K562 (cell line): ENCODE data around the gene CLSTN1. TPM values are rescaled to one million over a fixed set of nuclear protein-coding genes. Genes with fewer than 3 reads are reported as not detected.
A peak's percentile ranks its signal among the peaks of the same experiment; 100 is the strongest.

Experiments used
- E2F3 ChIP-seq: fragments of 250-450 bp; sonication (Bioruptor Pico); IDR thresholded peaks from 2 replicates; pipeline ENCODE4 v1.4.0; 2020; ENCODE audit warnings: mild to moderate bottlenecking
- E2F8 ChIP-seq: fragments of 450-650 bp; IDR thresholded peaks from 2 replicates; pipeline ENCODE4 v1.7.1; 2018; ENCODE audit warnings: mild to moderate bottlenecking, low read depth; ENCODE audit not compliant: partially characterized antibody
- ETV6 ChIP-seq, 3 experiments: fragments of 150-350 bp in 1 of 3; sonication (generic) in 1 of 3; formaldehyde crosslinking in 1 of 3; IDR thresholded peaks; 2 replicates each; pipeline versions ENCODE4 v1.6.1 to v1.8.0; 2014 to 2022; ENCODE audit warnings: borderline replicate concordance in 2 of 3, low read depth in 2 of 3, antibody characterized with exemption in 1 of 3, low read length in 1 of 3, mild to moderate bottlenecking in 1 of 3, missing genetic modification reagents in 1 of 3
- KDM2B ChIP-seq: fragments of 250-450 bp; sonication (Bioruptor Pico); IDR thresholded peaks from 2 replicates; pipeline ENCODE4 v1.8.0; 2021; ENCODE audit warnings: mild to moderate bottlenecking, moderate library complexity
- MLX ChIP-seq, 2 experiments: fragments of 450-650 bp in 1 of 2; sonication (generic) in 1 of 2; formaldehyde crosslinking; conservative IDR thresholded peaks; 2 replicates each; pipeline versions ENCODE4 v1.4.0 to v1.8.1; 2020 to 2022; ENCODE audit warnings: mild to moderate bottlenecking in 1 of 2, missing genetic modification reagents in 1 of 2
- MYC ChIP-seq, 2 experiments: fragments of 250-450 bp in 1 of 2; sonication (Bioruptor Pico) in 1 of 2; IDR thresholded peaks; 2 replicates each; pipeline versions ENCODE4 v1.5.1 to v1.6.1; 2012 to 2021; ENCODE audit warnings: low read depth in 2 of 2, borderline replicate concordance in 1 of 2, improper control_type of control experiment in 1 of 2, low read length in 1 of 2, mild to moderate bottlenecking in 1 of 2, moderate library complexity in 1 of 2
- PKNOX1 ChIP-seq: fragments of 450-650 bp; IDR thresholded peaks from 2 replicates; pipeline ENCODE4 v1.6.1; 2016
- PRMT5 ChIP-seq: sonication (generic); formaldehyde crosslinking; IDR thresholded peaks from 2 replicates; pipeline ENCODE4 v1.5.0; 2020; ENCODE audit warnings: missing genetic modification reagents
- PTTG1 ChIP-seq: fragments of 450-650 bp; IDR thresholded peaks from 2 replicates; pipeline ENCODE4 v1.6.1; 2016; ENCODE audit warnings: low read depth, mild to moderate bottlenecking, missing genetic modification characterization, missing compliant biosample characterization
- RBBP5 ChIP-seq: fragments of 200-600 bp; sonication (generic); IDR thresholded peaks from 2 replicates; pipeline ENCODE4 v1.6.1; 2012; ENCODE audit warnings: borderline replicate concordance, mild to moderate bottlenecking, low read length, control low read depth, inconsistent platforms; ENCODE audit not compliant: insufficient read depth, poor library complexity, severe bottlenecking
- RBFOX2 ChIP-seq: fragments of 200-400 bp; formaldehyde crosslinking; IDR thresholded peaks from 2 replicates; pipeline ENCODE4 v1.6.1; 2017; ENCODE audit warnings: low read depth, mild to moderate bottlenecking, low read length, moderate library complexity
- SMARCE1 ChIP-seq: fragments of 450-650 bp; IDR thresholded peaks from 2 replicates; pipeline ENCODE4 v1.7.1; 2016; ENCODE audit warnings: mild to moderate bottlenecking
- TAF9B ChIP-seq: fragments of 450-650 bp; IDR thresholded peaks from 2 replicates; pipeline ENCODE4 v1.6.1; 2018; ENCODE audit warnings: mild to moderate bottlenecking; ENCODE audit not compliant: partially characterized antibody
- TEAD2 ChIP-seq: fragments of 450-650 bp; IDR thresholded peaks from 2 replicates; pipeline ENCODE4 v1.6.1; 2016; ENCODE audit warnings: missing genetic modification characterization, control low read depth, missing compliant biosample characterization
- XRCC4 ChIP-seq: IDR thresholded peaks from one replicate; pipeline ENCODE4 v1.6.1; 2011; ENCODE audit not compliant: insufficient read depth, insufficient read length; ENCODE audit errors: extremely low read depth
- ZFX ChIP-seq: sonication (generic); formaldehyde crosslinking; IDR thresholded peaks from 2 replicates; pipeline ENCODE4 v1.8.0; 2022; ENCODE audit warnings: mild to moderate bottlenecking, missing genetic modification reagents, moderate library complexity
- ZKSCAN8 ChIP-seq: fragments of 200-800 bp; sonication (Bioruptor generic); IDR thresholded peaks from 2 replicates; pipeline ENCODE4 v1.6.1; 2016; ENCODE audit warnings: missing genetic modification characterization, missing compliant biosample characterization
- ZNF518B ChIP-seq: fragments of 250-450 bp; sonication (Bioruptor Pico); IDR thresholded peaks from 2 replicates; pipeline ENCODE4 v1.5.0; 2021; ENCODE audit warnings: mild to moderate bottlenecking, moderate library complexity
- ZNF766 ChIP-seq: fragments of 200-800 bp; sonication (Bioruptor generic); conservative IDR thresholded peaks from 2 replicates; pipeline ENCODE4 v1.6.1; 2016; ENCODE audit warnings: missing genetic modification characterization, missing compliant biosample characterization
- polyA plus RNA-seq, 8 experiments: library from polyadenylated mRNA; depleted of rRNA in 4 of 8; stranded (reverse) in 5 of 8; unstranded in 3 of 8; fragments of >200 nt; fragmentation: Nextera tagmentation in 2 of 8; fragmentation: Illumina TruSeq in 1 of 8; extraction: Ambion mirVana in 2 of 8; extraction: Trizol in 1 of 8; gene quantifications; 2 replicates each; pipeline versions ENCODE4 v1.2.1 to v1.2.3, GENCODE V29; 2011 to 2014; ENCODE audit warnings: inconsistent platforms in 1 of 8, missing spikeins in 1 of 8
- total RNA-seq, 7 experiments: library from RNA; depleted of rRNA in 6 of 7; stranded (reverse); fragments of >200 nt in 6 of 7; fragmentation: Illumina TruSeq in 2 of 7; extraction: Trizol in 2 of 7; gene quantifications; 2 replicates each; pipeline versions ENCODE4 v1.2.1 to v1.2.3, GENCODE V29; 2011 to 2021; ENCODE audit warnings: low replicate concordance in 1 of 7

The CLSTN1 gene
- total and polyA plus RNA-seq, 9 of the 15 experiments (the other 6 are each of a cell fraction or from before 2014, with no cell fraction given) = 1.1 to 32.5 (median 13.3) TPM

GRCh38 chr1:9689971-9690381, 133.8 kb downstream of the CLSTN1 start (continued):
- TF ChIP-seq RBBP5 (peak; percentile 33), ZNF766 (no peak), KDM2B (CRISPR knock-in tag) (no peak), ZKSCAN8 (CRISPR knock-in tag) (no peak), XRCC4 (no peak), MYC (IDR thresholded peaks at IDR 0.05; ENCODE audit: low read depth, low read length) (0 out of 2 replicates have a peak, but pooled peaks have one; percentile 18), MYC (CRISPR knock-in tag; IDR thresholded peaks at IDR 0.05; ENCODE audit: borderline replicate concordance, low read depth) (no peak), E2F3 (CRISPR knock-in tag) (no peak), RBFOX2 (0 out of 2 replicates have a peak, but pooled peaks have one; percentile 2), PKNOX1 (no peak), SMARCE1 (peak; percentile 26; the same call in 1 of the 2 replicates), PTTG1 (tag) (no peak), ZNF518B (CRISPR knock-in tag) (no peak), TAF9B (no peak), ZFX (CRISPR knock-in tag) (no peak), TEAD2 (tag) (no peak), MLX (CRISPR knock-in tag; conservative IDR thresholded peaks at IDR 0.05) (no peak), PRMT5 (CRISPR knock-in tag) (0 out of 2 replicates have a peak, but pooled peaks have one; percentile 49), E2F8 (no peak), ETV6 (IDR thresholded peaks at IDR 0.05; ENCODE audit: borderline replicate concordance in 1 of 2, low read depth in 2 of 2, low read length in 1 of 2) (no peak), ETV6 (CRISPR knock-in tag; IDR thresholded peaks at IDR 0.05; ENCODE audit: borderline replicate concordance) (no peak)
